ENCODE data around the gene PTPRK.

The PTPRK gene

GRCh38 chr6:128379577-128379976 is 140.8 kb downstream of the PTPRK start:
- no peak for DNase-seq

- no peak for DNase-seq
Measured at GRCh38 chr6:128376952-128377503, 143.4 kb downstream of the PTPRK start.

GRCh38 chr6:128371136-128371535 is 149.3 kb downstream of the PTPRK start:
- no peak for DNase-seq

- DNase-seq = no peak
Measured at GRCh38 chr6:128370072-128370471, 150.3 kb downstream of the PTPRK start.

- no peak for DNase-seq
Measured at GRCh38 chr6:128368213-128368944, 152.0 kb downstream of the PTPRK start.

- no peak for DNase-seq
Measured at GRCh38 chr6:128367437-128367836, 153.0 kb downstream of the PTPRK start.

- DNase-seq = no peak
Measured at GRCh38 chr6:128365520-128366160, 154.8 kb downstream of the PTPRK start.

GRCh38 chr6:128364766-128365519 is 155.5 kb downstream of the PTPRK start:
- no peak for DNase-seq

GRCh38 chr6:128363020-128363813 is 157.2 kb downstream of the PTPRK start:
- DNase-seq = no peak

GRCh38 chr6:128361378-128361777 is 159.0 kb downstream of the PTPRK start:
- DNase-seq = no peak

- no peak for DNase-seq
Measured at GRCh38 chr6:128358244-128358776, 162.1 kb downstream of the PTPRK start.

- no peak for DNase-seq
Measured at GRCh38 chr6:128357392-128358130, 162.8 kb downstream of the PTPRK start.

GRCh38 chr6:128352366-128352765 is 168.0 kb downstream of the PTPRK start:
- no peak for DNase-seq

GRCh38 chr6:128351255-128351514 is 169.2 kb downstream of the PTPRK start:
- no peak for DNase-seq

GRCh38 chr6:128350416-128351254 is 169.8 kb downstream of the PTPRK start:
- DNase-seq = no peak

GRCh38 chr6:128347123-128347522 is 173.3 kb downstream of the PTPRK start:
- DNase-seq = no peak

- DNase-seq = no peak
Measured at GRCh38 chr6:128346569-128346968, 173.8 kb downstream of the PTPRK start.

GRCh38 chr6:128345278-128345677 is 175.1 kb downstream of the PTPRK start:
- no peak for DNase-seq

- DNase-seq = no peak
Measured at GRCh38 chr6:128343706-128344105, 176.7 kb downstream of the PTPRK start.

- DNase-seq = no peak
Measured at GRCh38 chr6:128339635-128340450, 180.6 kb downstream of the PTPRK start.

All from NK-92 treated with Interleukin-12 subunit alpha and Interleukin-12 subunit beta, amount 100 ng/mL, for 24 hours (cell line).